NCI-H526 (cell line): ENCODE measurements around the gene RPGRIP1.
A peak's percentile ranks its signal among the peaks of the same experiment; 100 is the strongest.
"Not testable (repeated sequence)": the region's sequence is repeated elsewhere in the genome, so short reads cannot be mapped to it uniquely, and the experiment has no call there.

Experiments
- DNase-seq, 2 experiments: peaks; one replicate each; lab custom pipeline; 2025; lab: John Stamatoyannopoulos, UW

RPGRIP1 gene

GRCh38 chr14:21302013-21302835 is 22.3 kb downstream of the RPGRIP1 start:
- no peak for DNase-seq

GRCh38 chr14:21302836-21303140 is 22.9 kb downstream of the RPGRIP1 start:
- not testable (repeated sequence) for DNase-seq

DNA sequence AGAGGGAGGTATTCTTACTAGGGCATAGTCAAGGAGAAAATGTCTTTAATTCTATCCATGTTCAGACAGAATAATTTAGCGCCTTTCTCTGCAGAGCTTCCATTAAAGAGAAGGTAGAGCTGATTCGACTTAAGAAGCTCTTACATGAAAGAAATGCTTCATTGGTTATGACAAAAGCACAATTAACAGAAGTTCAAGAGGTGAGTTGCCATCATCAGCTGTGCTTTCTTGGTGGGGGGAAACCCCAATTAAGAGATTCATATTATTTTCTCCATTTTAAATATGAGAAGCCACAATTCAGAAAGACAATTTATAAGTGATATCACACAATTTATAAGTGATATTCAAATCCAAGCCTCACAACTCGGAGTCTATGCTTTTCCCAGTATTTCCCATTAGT is 27.8 kb downstream of the RPGRIP1 start:
- DNase-seq, result no peak

DNA sequence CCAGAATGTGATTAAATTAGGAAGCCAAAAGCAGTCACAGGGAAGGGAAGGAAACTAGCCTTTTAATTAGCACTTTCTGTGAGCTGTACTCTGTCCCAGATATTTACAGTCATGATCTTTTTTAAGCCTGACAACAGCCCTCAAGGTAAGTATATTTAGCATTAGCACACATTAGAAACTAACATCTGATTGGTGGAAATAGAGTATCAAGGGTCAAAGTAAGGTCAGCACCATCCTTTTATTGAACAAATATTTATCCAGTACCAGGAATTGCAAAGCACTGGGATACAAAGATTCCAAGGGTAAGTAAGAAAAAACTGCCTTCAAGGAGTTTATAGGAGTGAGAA is 28.2 kb downstream of the RPGRIP1 start:
- peak in 1 of 2 experiments; percentile 50 for DNase-seq

DNA sequence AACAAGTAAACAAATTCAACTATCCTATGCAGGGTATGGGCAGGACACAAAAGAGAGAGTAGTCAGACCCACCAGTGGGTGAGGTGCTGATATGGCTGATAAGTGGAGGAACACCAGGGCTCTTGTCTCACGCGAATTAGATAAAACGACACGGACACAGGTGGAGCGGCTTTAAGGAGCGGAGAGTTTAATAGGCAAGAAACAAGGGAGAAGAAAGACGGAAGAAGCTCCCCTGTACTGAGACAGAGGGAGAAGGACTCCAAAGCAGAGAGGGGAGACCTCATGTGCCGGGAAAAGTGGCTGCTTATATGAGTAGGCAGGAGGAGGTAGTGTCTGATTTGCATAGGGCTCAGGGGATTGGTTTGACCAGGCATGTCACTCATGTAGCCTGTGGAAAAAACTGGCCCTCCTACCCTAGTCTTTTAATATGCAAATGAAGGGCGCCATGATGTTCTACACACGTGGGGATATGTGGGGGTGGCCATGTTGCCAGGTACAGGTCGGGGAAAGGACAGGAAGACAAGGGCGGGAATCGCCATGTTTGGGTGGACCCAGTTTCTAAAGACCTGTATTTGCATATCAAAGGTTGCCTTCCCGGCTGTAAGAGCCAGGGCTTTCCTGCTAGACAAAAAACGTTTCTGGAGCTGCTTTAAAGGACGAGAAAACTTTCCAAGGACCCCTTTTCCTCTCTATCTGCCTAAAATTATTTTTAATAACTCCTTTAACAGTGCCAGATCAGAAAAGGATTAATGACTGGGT is 28.8 kb downstream of the RPGRIP1 start:
- DNase-seq, result peak; percentile 98 to 99

GRCh38 chr14:21309238-21309636 is 29.4 kb downstream of the RPGRIP1 start:
- no peak for DNase-seq

DNA sequence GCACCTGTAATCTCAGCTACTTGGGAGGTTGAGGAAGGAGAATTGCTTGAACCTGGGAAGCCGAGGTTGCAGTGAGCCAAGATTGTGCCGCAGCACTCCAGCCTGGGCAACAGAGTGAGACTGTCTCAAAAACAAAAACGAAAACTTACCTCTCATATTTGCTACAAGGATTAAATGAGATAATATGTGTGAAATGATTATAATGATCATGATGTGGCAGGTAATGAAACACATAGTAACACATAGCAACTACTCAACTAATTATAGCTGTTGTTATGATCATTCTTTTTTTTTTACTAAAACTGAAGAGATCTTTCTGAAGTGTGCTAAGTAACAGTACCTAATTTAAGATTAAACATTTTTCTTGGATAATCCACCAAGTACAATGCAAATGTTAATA is 30.1 kb downstream of the RPGRIP1 start:
- no peak for DNase-seq

DNA sequence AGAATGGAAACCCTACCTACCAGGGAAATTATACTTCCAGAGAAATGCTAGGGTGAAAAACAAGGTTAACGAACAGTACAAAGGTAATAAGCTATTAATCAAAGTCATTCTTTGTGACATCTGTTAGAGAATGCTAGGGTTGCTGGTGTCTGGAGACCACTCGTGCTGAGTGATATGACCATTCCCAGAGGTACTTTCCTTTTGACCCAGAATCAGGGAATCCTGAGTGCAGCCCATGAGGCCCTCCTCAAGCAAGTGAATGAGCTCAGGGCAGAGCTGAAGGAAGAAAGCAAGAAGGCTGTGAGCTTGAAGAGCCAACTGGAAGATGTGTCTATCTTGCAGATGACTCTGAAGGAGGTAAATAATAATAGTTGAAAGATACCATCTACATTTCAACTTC is 31.7 kb downstream of the RPGRIP1 start:
- DNase-seq, result no peak

DNA sequence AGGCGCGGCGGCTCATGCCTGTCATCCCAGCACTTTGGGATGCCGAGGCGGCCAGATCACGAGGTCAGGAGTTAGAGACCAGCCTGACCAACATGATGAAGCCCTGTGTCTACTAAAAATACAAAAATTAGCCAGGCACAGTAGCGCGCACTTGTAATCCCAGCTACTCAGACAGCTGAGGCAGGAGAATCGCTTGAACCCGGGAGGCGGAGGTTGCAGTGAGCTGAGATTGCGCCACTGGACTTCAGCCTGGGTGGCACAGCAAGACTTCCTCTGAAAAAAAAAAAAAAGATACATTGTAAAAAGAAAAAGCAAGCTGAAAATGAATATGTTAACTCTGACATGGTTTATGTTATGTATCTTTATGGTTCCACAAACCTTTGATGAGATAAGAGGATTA is 33.6 kb downstream of the RPGRIP1 start:
- DNase-seq, result no peak

DNA sequence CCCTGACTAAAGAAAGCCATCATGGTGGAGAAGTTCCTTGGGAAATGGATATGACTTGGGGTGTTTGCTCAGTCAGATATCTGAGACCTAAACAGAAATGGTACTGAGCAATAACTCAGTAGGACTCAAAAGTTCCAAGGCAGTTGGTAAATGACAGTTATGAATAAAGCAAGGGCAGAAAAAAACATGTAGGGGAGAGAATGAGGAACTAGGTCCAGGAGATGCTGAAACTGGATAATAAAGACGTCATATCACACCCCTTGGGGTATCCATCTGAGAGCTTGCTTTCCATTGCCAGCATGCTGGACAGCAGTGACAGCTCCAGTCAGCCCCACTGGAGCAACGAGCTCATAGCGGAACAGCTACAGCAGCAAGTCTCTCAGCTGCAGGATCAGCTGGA is 37.5 kb downstream of the RPGRIP1 start:
- DNase-seq, result peak in 1 of 2 experiments; percentile 11

GRCh38 chr14:21320913-21321312 is 41.0 kb downstream of the RPGRIP1 start:
- no peak for DNase-seq

DNA sequence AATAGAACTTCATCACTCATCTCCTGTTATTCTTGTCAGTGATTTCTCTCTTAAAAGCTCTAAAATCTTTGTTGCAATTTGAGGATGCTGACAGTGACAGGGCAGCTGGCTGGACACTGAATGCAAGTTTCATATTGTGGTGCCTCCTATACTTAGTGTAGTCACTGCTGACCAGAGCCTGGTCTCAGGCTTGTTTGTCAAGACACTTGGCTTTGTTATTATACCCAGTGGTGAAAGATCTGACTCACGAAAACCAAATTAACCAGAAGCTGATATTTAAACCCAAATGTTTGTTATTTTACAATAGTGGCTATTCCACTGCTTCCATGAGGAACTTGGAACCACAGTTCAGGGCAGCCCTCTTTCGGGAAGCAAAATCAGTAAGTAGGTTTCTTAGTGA is 42.8 kb downstream of the RPGRIP1 start:
- DNase-seq, result no peak

DNA sequence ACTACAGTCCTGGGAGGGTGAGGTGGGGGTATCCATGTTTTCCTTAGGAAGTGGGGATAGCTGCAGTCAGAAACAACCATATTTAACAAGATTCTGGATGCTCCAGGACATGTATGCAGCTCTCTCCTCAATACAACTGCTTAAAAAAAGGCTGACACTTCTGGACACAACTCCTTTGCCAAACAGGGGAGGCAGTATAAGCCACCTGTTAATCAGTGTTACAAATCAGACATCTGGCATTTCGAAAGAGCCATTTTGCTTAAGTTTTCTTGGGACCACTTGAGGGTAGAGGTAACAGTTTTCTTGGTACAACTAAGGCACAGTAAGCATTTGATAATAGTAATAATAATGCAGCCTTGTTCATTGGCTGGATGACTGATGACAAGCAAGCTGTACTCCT is 47.1 kb downstream of the RPGRIP1 start:
- no peak for DNase-seq
